ENCODE results near the gene TARS2.

The TARS2 gene

DNA sequence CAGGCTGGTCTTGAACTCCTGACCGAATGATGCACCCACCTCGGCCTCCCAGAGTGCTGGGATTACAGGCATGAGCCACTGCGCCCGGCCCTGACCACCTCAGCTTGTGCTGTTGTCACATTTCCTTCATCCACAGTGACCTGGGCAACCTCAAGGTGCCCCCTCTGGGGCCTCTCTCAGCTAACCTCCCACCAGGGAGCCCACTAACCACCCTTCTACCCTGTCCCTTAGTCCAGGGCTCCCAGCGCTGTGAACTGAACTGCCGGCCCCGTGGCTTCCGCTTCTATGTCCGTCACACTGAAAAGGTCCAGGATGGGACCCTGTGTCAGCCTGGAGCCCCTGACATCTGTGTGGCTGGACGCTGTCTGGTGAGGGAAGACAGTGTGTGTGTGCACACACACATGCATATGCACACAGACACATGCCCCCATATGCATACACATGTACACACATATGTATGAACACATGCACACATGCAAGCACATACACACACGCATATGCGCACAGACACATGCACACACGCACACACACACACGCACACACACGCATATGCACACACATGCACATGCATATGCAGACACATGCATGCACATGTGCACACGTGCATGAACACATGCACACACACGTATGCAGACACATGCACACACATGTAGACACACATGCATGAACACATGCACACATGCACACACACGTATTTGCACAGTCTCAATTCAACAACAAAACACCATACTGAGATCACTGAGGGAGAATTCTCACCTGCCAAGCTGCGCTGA, 68.2 kb downstream of the TARS2 start:
- FAIRE-seq (peak; percentile 94), DNase-seq (ENCODE audit: low spot score) (no peak)

DNA sequence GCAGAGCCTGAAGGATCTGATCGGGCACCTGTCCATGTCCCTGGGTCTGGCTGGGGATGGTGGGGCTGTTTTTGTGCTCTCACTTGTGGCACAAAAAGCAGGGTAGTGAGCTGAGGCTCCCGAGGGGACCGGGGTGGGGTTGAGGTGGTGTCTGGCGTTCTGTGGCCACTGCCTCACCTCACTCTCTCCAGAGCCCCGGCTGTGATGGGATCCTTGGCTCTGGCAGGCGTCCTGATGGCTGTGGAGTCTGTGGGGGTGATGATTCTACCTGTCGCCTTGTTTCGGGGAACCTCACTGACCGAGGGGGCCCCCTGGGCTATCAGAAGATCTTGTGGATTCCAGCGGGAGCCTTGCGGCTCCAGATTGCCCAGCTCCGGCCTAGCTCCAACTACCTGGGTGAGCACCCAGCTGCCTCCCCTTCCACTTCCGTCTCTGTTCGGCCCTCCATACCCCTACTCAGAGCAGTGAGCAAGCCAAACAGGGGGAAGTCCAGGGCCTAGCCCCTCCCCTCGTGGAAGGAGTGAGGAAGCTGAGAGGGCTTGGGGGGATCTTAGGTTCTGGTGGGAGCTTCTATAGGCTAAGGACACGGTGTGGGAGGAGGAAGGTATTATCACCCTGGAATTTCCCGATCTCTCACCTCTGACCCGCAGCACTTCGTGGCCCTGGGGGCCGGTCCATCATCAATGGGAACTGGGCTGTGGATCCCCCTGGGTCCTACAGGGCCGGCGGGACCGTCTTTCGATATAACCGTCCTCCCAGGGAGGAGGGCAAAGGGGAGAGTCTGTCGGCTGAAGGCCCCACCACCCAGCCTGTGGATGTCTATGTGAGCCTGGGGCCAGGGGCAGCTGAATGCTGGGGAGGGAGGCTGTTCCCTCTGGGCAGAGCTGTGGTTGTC, 69.0 kb downstream of the TARS2 start:
- FAIRE-seq (no peak), DNase-seq (ENCODE audit: low spot score) (no peak)

DNA sequence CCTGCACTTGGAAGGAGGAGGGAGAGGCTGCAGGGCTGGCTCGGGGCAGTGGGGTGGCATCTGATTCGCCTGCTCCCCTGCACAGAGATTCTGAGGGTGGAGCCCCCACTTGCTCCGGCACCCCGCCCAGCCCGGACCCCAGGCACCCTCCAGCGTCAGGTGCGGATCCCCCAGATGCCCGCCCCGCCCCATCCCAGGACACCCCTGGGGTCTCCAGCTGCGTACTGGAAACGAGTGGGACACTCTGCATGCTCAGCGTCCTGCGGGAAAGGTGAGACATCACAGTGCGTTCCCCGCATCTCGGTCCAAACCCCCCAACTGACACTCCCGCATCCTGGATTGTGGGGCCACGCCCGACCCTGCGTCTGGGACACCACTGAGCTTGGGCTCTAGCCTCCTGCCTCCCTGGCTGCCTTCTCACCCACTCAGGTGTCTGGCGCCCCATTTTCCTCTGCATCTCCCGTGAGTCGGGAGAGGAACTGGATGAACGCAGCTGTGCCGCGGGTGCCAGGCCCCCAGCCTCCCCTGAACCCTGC, 69.9 kb downstream of the TARS2 start:
- FAIRE-seq: no peak
- DNase-seq (ENCODE audit: low spot score): no peak
